GM18517 (cell line): ENCODE results near the gene PSTK.
A peak's percentile ranks its signal among the peaks of the same experiment; 100 is the strongest.

ENCODE experiments used
- ATAC-seq: cut with Tn5 transposase; IDR thresholded peaks from one replicate; pipeline ENCODE4 v1.9.1; 2021; ENCODE audit warnings: mild to moderate bottlenecking, moderate library complexity; ENCODE audit not compliant: unreplicated experiment

The PSTK gene

GRCh38 chr10:122980209-122981065 is at the start of gene PSTK:
PSTK (plus strand) TSS chr10:122980401; CDS start chr10:122980480, 79 bp downstream.
- ATAC-seq, result peak; percentile 88

DNA sequence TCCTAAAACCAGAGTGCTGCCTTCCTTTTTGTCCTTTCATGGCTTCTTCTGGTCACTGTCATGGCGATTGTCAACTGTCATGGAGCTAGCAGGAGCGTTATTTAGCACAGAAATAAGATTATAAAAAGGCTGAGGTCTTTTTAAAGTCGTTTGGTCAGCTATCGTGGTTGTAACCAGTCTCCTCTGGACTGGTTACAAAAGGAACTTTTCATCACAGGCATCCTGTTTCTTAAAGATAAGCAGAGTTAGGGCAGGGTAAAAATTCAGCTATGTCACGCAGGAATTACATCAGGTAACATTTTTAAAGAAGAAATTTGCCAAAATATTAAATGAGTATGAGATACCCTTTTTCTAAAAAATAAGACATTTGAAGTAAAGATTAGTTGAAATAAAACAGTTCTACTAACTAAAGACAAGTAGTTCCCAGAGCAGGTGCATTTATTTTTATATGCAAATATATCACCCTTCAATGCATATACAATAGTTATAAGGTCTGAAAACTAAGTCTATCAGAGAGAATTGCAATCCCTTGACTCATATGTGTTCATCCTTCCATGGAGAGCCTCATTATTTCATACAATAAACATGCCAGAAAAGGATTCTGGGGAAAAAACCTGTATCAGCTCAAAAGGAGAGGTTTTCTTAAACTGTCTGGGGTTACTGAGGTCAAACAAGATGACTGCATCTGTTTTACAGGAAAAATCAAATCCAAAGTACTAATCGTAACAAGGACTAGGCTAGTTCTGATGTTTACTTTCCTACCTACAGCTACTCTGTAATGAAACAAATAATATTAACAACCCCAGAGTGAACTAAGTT is 48.9 kb upstream of the PSTK start:
- ATAC-seq, result no peak

DNA sequence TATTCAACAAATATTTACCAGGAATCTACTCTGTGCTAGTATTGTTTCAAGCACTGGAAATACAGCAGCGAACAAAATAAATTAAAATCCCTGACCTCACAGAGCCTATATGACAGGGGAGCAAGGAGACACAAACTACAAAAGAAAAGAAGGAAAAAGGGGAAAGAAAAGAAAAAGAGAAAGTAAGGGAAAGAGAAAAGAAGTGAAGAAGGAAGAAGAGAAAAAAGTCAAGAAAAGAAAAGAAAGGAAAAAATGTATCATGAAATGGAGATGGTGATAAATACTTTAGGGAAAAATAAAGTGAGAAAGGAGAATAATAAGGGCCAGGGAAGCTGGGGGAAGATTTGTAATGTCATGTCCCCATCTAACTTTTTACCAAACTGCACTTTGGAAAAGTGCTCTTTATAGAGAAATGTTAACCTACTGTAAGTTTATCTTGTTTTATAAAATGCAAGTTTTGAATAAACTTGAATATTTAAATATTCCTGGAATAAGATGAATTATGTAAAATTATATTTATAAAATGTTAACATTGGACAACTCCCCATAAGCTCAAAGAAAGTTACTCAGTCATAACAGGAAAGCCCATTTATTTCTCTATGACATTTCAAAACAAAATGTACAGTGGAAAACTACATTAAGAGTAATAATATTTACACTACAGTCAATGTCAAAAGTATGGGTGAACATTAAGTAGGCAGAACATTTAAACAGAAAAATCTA is 40.9 kb upstream of the PSTK start:
- no peak for ATAC-seq

DNA sequence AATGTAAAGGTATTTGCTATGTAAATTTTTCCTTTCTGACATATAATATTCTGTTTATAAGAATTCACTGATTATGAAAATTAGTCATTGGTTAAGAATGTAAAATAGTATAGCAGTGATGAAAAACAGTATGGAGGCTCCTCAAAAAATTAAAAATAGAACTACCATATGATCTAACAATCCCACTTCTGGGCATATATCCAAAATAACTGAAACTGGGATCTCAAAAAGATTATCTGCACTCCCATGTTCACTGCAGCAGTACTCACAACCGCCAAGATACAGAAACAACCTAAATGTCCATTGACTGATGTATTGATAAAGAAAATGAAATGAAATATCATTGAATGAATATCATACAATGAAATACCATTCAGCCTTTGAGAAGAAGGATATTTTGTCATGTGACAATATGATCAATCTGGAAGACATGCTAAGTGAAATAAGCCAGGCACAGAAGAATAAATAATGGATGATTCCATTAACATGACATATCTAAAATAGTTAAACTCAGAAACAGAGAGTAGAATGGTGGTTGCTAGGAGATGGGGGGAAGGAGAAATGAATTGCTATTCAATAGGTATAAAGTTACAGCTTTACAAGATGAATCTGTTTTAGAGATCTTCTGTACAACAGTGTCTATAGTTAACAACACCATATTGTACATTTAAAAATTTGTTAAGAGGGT is 40.2 kb upstream of the PSTK start:
- no peak for ATAC-seq

DNA sequence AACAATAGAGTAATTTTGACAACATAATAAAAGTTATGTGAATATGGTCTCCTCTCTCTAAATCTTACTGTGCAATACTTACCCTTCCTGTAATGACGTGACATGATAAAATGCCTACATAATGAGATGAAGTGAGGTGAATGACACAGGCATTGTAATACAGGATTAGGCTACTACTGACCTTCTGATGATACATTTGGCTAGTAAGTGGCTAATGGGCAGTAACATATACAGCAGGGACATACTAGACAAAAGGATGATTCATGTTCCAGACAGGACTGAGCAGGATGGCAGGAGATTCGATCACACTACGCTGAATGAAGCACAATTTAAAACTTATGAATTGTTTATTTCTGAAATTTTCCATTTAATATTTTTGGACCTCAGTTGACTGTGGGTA is 30.9 kb upstream of the PSTK start:
- ATAC-seq, result no peak

DNA sequence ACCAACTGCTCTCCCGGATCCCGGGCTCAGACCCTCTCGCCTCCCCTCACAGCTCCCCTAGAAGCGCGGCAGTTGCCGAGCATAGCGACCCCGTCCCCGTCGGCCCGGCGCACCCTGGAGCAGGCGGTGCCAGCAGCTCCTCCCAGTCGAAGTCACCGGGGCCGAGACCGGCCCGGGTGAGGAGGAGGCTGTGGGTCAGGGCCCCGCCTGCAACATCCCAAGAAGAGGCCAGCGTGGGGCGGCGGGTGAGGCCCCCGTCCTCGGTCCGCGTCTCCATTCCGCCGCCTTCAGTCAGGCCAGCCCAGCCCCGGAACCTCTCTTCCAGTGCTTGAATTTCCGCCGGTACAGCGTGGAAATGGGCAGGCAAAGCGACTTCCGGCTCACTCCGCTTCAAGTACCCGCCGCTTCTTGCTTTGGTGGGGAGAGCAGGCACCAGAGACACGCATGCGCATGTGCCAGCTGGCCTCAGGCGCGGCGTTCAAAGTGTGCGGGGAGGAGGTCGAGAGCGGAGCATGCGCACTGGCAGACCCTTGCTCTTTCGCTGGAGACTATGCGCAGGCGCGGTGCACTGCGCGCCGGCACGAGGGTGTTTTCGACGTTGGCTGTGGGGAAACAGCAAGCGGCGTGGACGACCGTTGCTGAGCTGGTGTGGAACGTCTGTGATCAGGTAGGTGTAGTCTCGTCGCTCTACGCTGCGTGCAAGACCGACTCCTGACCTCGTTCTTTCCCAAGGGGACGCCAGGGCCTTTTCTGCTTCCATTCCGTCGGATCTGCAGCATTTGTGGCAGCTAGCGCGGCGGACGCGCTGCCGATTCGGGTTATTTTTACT is 26.1 kb upstream of the PSTK start, which contains the start of gene C10orf88:
C10orf88 (minus strand) TSS at position 326 of the 829 bp plus-strand sequence; CDS start at position 277, 49 bp downstream.
- ATAC-seq, result peak; percentile 94

DNA sequence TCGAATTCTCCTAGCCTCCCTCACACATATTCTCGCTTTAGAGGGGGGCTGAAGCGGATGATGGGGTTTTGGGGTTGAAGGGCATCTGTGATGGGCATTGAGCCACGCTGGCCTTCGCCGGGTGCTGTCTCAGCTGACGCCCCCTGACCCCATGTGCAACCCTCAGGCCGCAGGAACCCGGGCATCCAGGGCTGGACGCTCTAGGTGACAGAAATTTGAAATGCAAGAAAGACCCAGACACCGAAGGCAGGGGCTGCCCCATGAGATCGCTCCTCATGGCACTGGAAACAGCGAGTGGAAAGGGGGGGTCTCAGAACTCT is 25.5 kb upstream of the PSTK start:
- ATAC-seq, result no peak

DNA sequence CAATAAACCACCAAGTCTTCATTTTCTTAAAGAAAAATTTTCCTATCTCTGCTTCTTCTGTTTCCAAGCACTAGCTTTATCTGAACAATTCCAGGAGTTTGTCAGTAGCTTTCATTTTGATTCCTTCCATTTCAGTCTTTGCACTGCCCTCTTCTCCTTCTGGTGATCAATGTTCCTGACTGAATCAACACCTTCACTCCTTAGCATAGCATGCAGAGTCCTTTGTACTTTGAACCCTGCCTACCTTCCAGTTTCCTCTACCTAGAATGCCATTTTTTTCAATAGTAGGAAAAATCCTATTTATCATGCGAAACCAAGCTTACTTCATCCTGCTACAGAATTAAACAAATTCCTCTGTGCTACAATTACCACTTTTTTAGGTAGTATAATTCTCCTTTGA is 24.3 kb upstream of the PSTK start:
- no peak for ATAC-seq

GRCh38 chr10:122957474-122957873 is 22.7 kb upstream of the PSTK start:
- no peak for ATAC-seq

DNA sequence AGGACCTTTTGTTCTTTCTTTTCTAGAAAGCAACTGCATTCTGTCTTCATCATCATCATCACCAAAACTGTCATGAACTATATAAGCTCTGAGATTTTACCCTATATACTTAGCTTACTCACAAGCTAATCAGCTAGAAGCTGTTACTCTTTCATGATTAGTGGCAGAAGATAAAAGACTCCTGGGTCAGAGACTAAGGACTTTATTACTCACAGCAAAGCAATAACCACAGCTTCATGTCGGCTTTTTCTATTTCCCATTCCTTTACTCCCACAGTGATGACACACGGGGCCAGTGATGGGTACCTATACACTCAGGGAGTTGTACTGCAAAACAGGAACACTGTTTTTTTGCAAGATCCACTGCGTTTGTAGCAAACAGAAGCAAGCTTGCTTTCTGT is 17.8 kb upstream of the PSTK start:
- no peak for ATAC-seq

DNA sequence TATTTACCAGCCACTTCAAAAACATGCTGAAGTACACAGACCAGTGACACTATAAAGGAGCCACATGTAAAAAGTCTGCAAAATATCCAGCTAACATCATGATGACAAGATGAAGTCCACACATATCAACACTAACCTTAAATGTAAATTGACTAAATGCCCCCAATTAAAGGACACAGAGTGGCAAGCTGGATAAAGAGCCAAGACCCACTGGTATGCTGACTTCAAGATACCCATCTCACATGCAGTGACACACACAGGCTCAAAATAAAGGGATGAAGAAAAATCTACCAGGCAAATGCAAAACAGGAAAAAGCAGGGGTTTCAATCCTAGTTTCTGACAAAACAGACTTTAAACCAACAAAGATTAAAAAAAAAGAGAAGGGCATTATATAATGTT is 13.3 kb upstream of the PSTK start:
- no peak for ATAC-seq

DNA sequence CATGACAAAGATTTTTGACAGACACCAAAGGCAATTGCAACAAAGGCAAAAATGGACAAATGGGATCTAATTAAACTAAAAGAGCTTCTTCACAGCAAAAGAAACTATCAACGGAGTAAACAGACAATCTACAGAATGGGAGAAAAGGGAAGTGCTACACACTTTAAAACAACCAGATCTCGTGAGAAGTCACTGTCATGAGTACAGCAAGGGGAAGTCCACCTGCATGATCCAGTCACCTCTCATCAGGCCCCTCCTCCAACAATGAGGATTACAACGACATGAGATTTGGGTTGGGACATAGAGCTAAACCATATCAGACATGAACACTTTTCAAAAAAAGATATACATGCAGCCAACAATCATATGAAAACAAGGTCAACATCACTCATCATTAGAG is 11.5 kb upstream of the PSTK start:
- no peak for ATAC-seq

DNA sequence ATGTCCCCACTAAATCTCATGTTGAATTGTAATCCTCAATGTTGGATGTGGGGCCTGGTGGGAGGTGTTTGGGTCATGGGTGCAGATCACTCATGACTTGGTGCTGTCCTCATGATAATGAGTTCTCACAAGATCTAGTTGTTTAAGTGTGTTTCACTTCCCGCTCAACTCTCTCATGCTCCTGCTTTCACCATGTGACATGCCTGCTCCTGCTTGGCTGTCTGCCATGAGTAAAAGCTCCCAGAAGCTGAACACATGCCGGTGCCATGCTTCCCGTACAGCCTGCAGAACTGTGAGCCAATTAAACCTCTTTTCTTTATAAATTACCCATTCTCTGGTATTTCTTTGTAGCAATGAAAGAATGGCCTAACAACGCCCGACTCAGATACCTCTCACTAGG is 6.2 kb upstream of the PSTK start:
- ATAC-seq, result no peak

- no peak for ATAC-seq
Measured at GRCh38 chr10:122974543-122975064, 5.6 kb upstream of the PSTK start.

DNA sequence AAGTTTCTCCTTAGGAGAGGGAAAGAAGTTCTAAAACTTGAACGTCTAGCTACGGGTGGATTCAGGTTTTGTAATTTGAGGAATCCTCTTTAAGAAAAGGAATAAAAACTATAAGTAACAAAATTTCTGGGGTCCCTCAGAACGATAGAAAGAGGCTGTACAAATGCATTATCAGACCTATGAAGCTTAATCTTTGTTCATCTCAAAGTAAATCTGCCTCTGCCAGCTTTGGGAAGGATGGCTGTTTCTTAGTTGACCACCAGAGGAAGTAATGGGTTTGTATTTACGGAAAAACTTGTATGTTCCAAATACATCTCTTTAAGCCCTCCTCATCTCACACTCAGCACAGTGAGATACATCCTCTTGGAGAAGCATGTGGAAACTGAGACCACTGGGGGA is 864 bp downstream of the PSTK start:
- ATAC-seq, result no peak

DNA sequence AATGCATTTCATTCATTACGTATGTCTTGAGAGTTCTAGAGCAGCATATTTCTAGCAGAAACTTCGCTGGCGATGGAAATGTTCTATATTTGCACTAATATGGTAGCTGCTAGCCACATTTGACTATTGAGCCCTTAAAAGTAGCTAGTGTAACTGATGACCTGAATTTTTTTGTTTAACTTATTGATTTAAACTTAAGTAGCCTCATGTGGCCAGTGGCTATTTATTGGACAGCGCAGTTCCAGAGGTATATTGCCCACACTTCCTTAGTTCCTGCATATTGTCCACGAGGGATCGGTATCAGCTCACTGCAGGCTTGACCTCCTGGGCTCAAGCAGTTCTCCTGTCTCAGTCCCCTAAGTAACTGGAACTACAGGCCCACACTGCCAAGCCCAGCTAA is 3.7 kb downstream of the PSTK start:
- ATAC-seq, result no peak

- no peak for ATAC-seq
Measured at GRCh38 chr10:122984708-122985107, 4.5 kb downstream of the PSTK start.

- ATAC-seq, result no peak
Measured at GRCh38 chr10:122986335-122986734, 6.1 kb downstream of the PSTK start.

GRCh38 chr10:122988501-122988900 is 8.3 kb downstream of the PSTK start:
- no peak for ATAC-seq

DNA sequence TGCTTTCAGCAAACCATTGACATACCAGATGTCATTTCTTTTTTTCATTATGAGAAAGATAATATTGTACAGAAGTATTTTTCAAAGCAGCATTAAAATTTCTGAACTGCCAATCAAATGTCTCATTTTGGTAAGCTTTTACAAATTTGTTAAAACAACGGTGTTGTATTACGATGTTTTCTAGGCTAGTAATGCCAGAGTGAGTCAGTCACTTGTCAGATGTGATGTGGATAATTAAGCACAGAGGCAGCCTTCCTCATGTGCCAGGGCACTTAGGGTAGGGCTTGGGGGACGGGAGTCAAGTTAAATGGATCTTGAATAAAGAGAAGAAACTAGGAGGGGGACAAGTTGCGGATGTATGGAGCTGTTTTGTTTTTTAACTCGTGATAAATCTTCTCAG is 10.1 kb downstream of the PSTK start:
- ATAC-seq, result no peak
